Activated T-cell treated with anti-CD3 and anti-CD28 coated beads for 1 hour (primary cell): ENCODE measurements around the gene ATP2B2.

Experiments used
- DNase-seq: peaks from one replicate; pipeline ENCODE4 v3.0.0-alpha.2; 2020; ENCODE audit warnings: low read depth

ATP2B2 gene

GRCh38 chr3:10510743-10511432 lies 5.5 kb upstream of the ATP2B2 start:
- no peak for DNase-seq

GRCh38 chr3:10510086-10510742 lies 4.8 kb upstream of the ATP2B2 start:
- no peak for DNase-seq

- no peak for DNase-seq
Measured at GRCh38 chr3:10509325-10509724, 3.9 kb upstream of the ATP2B2 start.

- no peak for DNase-seq
Measured at GRCh38 chr3:10508619-10509260, 3.4 kb upstream of the ATP2B2 start.

- no peak for DNase-seq
Measured at GRCh38 chr3:10508235-10508618, 2.8 kb upstream of the ATP2B2 start.

GRCh38 chr3:10507331-10507730 lies 1.9 kb upstream of the ATP2B2 start:
- no peak for DNase-seq

GRCh38 chr3:10506696-10507095 lies 1.3 kb upstream of the ATP2B2 start:
- no peak for DNase-seq

- DNase-seq, result no peak
Measured at GRCh38 chr3:10505791-10506585, 602 bp upstream of the ATP2B2 start.

GRCh38 chr3:10504171-10505049 lies 976 bp downstream of the ATP2B2 start:
- DNase-seq, result no peak

GRCh38 chr3:10503217-10503796 lies 2.1 kb downstream of the ATP2B2 start:
- DNase-seq, result no peak

- DNase-seq, result no peak
Measured at GRCh38 chr3:10502185-10502880, 3.1 kb downstream of the ATP2B2 start.

- no peak for DNase-seq
Measured at GRCh38 chr3:10501664-10502052, 3.7 kb downstream of the ATP2B2 start.

- no peak for DNase-seq
Measured at GRCh38 chr3:10500717-10501663, 4.4 kb downstream of the ATP2B2 start.

- DNase-seq, result no peak
Measured at GRCh38 chr3:10498271-10498670, 7.1 kb downstream of the ATP2B2 start.

GRCh38 chr3:10497439-10497838 lies 7.9 kb downstream of the ATP2B2 start:
- DNase-seq, result no peak

- no peak for DNase-seq
Measured at GRCh38 chr3:10496121-10496863, 9.1 kb downstream of the ATP2B2 start.

- DNase-seq, result no peak
Measured at GRCh38 chr3:10495614-10496013, 9.8 kb downstream of the ATP2B2 start.

- no peak for DNase-seq
Measured at GRCh38 chr3:10495003-10495402, 10.4 kb downstream of the ATP2B2 start.

GRCh38 chr3:10494180-10494579 lies 11.2 kb downstream of the ATP2B2 start:
- no peak for DNase-seq
